Natural killer cell (primary cell): ENCODE measurements around the gene SNAP23. TPM values are rescaled to one million over a fixed set of nuclear protein-coding genes. Genes with fewer than 3 reads are reported as not detected.
"Not testable (repeated sequence)": the region's sequence is repeated elsewhere in the genome, so short reads cannot be mapped to it uniquely, and the experiment has no call there.

Experiments
- ATAC-seq, 3 donors: fragments of 150-1000 bp in 2 of 3; fragments of 200-7000 bp in 1 of 3; cut with Tn5 transposase; 1 replicate in 1 of 3; 2 replicates in 2 of 3; pipeline ENCODE4 v1.10.0; 2021; ENCODE audit warnings: mild to moderate bottlenecking in 2 of 3, moderate library complexity in 2 of 3
- DNase-seq, 2 donors: peaks; one replicate each; pipeline versions ENCODE4 v3.0.0 to v3.0.0-alpha.2; 2013 to 2021; ENCODE audit warnings: mixed read lengths in 1 of 2
- H3K27ac ChIP-seq: one replicate; pipeline ENCODE4 v1.5.1; 2013; ENCODE audit warnings: mild to moderate bottlenecking, low read length
- H3K27me3 ChIP-seq: one replicate; pipeline ENCODE4 v1.6.1; 2013; ENCODE audit warnings: low read length; ENCODE audit not compliant: control insufficient read depth, insufficient read depth
- H3K36me3 ChIP-seq: one replicate; pipeline ENCODE4 v1.6.1; 2013; ENCODE audit warnings: low read length; ENCODE audit not compliant: control insufficient read depth, insufficient read depth
- H3K4me1 ChIP-seq: one replicate; pipeline ENCODE4 v1.6.1; 2013; ENCODE audit warnings: low read length; ENCODE audit not compliant: control insufficient read depth, insufficient read depth
- H3K4me3 ChIP-seq: one replicate; pipeline ENCODE4 v1.5.1; 2013; ENCODE audit warnings: low read length
- H3K9me3 ChIP-seq: one replicate; pipeline ENCODE4 v1.6.1; 2013; ENCODE audit warnings: low read length; ENCODE audit not compliant: control insufficient read depth, insufficient read depth
- H3K27ac Mint-ChIP-seq, 2 donors: one replicate each; pipeline ENCODE4 v1.8.0; 2022; ENCODE audit warnings: mild to moderate bottlenecking in 2 of 2, mixed read lengths in 2 of 2, moderate library complexity in 1 of 2
- H3K27me3 Mint-ChIP-seq, 2 donors: one replicate each; pipeline ENCODE4 v1.8.0; 2022; ENCODE audit warnings: low read depth in 2 of 2, mixed read lengths in 2 of 2
- H3K36me3 Mint-ChIP-seq: one replicate; pipeline ENCODE4 v1.8.0; 2022; ENCODE audit warnings: mixed read lengths
- H3K4me1 Mint-ChIP-seq, 2 donors: one replicate each; pipeline ENCODE4 v1.8.0; 2022; ENCODE audit warnings: mixed read lengths in 2 of 2
- H3K4me3 Mint-ChIP-seq: one replicate; pipeline ENCODE4 v1.8.0; 2022; ENCODE audit warnings: mild to moderate bottlenecking, moderate library complexity, mixed read lengths
- H3K9me3 Mint-ChIP-seq, 2 donors: one replicate each; pipeline ENCODE4 v1.8.0; 2022; ENCODE audit warnings: mixed read lengths in 2 of 2
- CTCF ChIP-seq: fragments of 200-600 bp; IDR thresholded peaks from one replicate; pipeline ENCODE4 v1.8.0; 2022; ENCODE audit warnings: antibody characterized with exemption
- WGBS: methylation state at CpG from one replicate; pipeline ENCODE4 v1.1.7; 2013; ENCODE audit warnings: missing lambda C conversion rate; ENCODE audit not compliant: insufficient coverage; 5-methylcytosine and 5-hydroxymethylcytosine counted together
- intact Hi-C: fragments of 100-400 bp; cut with micrococcal nuclease; formaldehyde crosslinking; loops from one replicate; pipeline ENCODE4 v1.14.2; 2022
- total RNA-seq, 4 donors: library from RNA; stranded (reverse); fragments of 120-200 nt in 1 of 4; gene quantifications; one replicate each; pipeline versions ENCODE4 v1.2.3 to v1.2.4, GENCODE V29; 2013 to 2022

The SNAP23 gene
- total RNA-seq, 3 donors from 2014 or later (not counting 1 experiment from before 2014, with no cell fraction given) = 72.7 to 85.2 (median 82.7) TPM

- ATAC-seq (no peak), DNase-seq (no peak)
- Histone ChIP-seq H3K9me3 (no peaks in the 10 kb centered on the region), H3K27me3 (no peaks in the 10 kb centered on the region), H3K4me1 (peaks cover 23% of the 10 kb centered on the region), H3K27ac (no peak overlapping the region), H3K4me3 (no peak overlapping the region), H3K36me3 (peaks cover 4% of the 10 kb centered on the region)
- peaks cover 36 to 37% of the 10 kb centered on the region in 2 donors for H3K4me1 Mint-ChIP-seq
- H3K27ac Mint-ChIP-seq = peak overlapping the region in 1 of 2 donors; percentile 94
- H3K4me3 Mint-ChIP-seq = peak overlapping the region; percentile 99
- TF ChIP-seq CTCF = no peak
- H3K36me3 Mint-ChIP-seq = no peaks in the 10 kb centered on the region
- no peaks in the 10 kb centered on the region for H3K27me3 Mint-ChIP-seq
- intact Hi-C loops = loop anchor here (2.0 to 5.0 kb wide), 4 partner anchors 25 to 101 kb away; partner anchors contain the start of genes SNAP23 and STARD9
- WGBS = 75% methylated on average over 11 of the region's 12 CpGs
- no peaks in the 10 kb centered on the region for H3K9me3 Mint-ChIP-seq
Observed at GRCh38 chr15:42549741-42550392, 54.4 kb downstream of the SNAP23 start.

GRCh38 chr15:42553554-42553953 is 58.1 kb downstream of the SNAP23 start:
- 100% methylated on average over 1 of the region's 1 CpG for WGBS
- no peak for TF ChIP-seq CTCF
- Histone ChIP-seq H3K27me3 (no peaks in the 10 kb centered on the region), H3K4me3 (no peak overlapping the region), H3K9me3 (no peaks in the 10 kb centered on the region), H3K36me3 (no peaks in the 10 kb centered on the region), H3K27ac (no peak overlapping the region), H3K4me1 (peaks cover 12% of the 10 kb centered on the region)
- H3K27me3 Mint-ChIP-seq = no peaks in the 10 kb centered on the region
- intact Hi-C loops = no loop called here
- DNase-seq = no peak
- peak overlapping the region in 1 of 2 donors; percentile 25 for H3K27ac Mint-ChIP-seq
- ATAC-seq = no peak
- H3K4me1 Mint-ChIP-seq = peaks cover 12 to 14% of the 10 kb centered on the region in 2 donors
- H3K4me3 Mint-ChIP-seq = no peak overlapping the region
- no peaks in the 10 kb centered on the region for H3K36me3 Mint-ChIP-seq
- H3K9me3 Mint-ChIP-seq = no peaks in the 10 kb centered on the region

- intact Hi-C loops, DNase-seq, H3K4me1 ChIP-seq, H3K4me3 Mint-ChIP-seq, H3K9me3 ChIP-seq, H3K27me3 ChIP-seq, H3K36me3 Mint-ChIP-seq, H3K4me1 Mint-ChIP-seq, H3K4me3 ChIP-seq, ATAC-seq, H3K27ac ChIP-seq, H3K9me3 Mint-ChIP-seq, H3K27ac Mint-ChIP-seq, H3K27me3 Mint-ChIP-seq: not testable (repeated sequence)
- H3K36me3 ChIP-seq = peaks cover 25% of the 10 kb centered on the region
- 94% methylated on average over 8 of the region's 12 CpGs for WGBS
Observed at GRCh38 chr15:42556550-42557207, 61.2 kb downstream of the SNAP23 start.

- no peaks in the 10 kb centered on the region for H3K27me3 ChIP-seq
- no peak overlapping the region for H3K27ac Mint-ChIP-seq
- no peaks in the 10 kb centered on the region for H3K9me3 ChIP-seq
- no peaks in the 10 kb centered on the region for H3K36me3 Mint-ChIP-seq
- H3K4me1 Mint-ChIP-seq = no peaks in the 10 kb centered on the region
- no peak overlapping the region for H3K27ac ChIP-seq
- no peak for ATAC-seq
- H3K4me3 Mint-ChIP-seq = no peak overlapping the region
- H3K4me1 ChIP-seq = no peaks in the 10 kb centered on the region
- no peaks in the 10 kb centered on the region for H3K27me3 Mint-ChIP-seq
- 100% methylated on average over 3 of the region's 3 CpGs for WGBS
- no peak for DNase-seq
- no peak for TF ChIP-seq CTCF
- no peak overlapping the region for H3K4me3 ChIP-seq
- H3K36me3 ChIP-seq = peaks cover 36% of the 10 kb centered on the region
- intact Hi-C loops = no loop called here
- H3K9me3 Mint-ChIP-seq = no peaks in the 10 kb centered on the region
Observed at GRCh38 chr15:42558739-42559138, 63.3 kb downstream of the SNAP23 start.
